Vagina (tissue), 2 donors: Measurements from ENCODE around the gene CTBP2.

Experiments used
- CTCF ChIP-seq, 3 experiments: fragments of 450-650 bp in 2 of 3; fragments of 200-600 bp in 1 of 3; sonication (generic) in 1 of 3; IDR thresholded peaks; one replicate each; pipeline ENCODE4 v1.5.1; 2017 to 2019; ENCODE audit warnings: antibody characterized with exemption in 3 of 3, mild to moderate bottlenecking in 2 of 3, moderate library complexity in 2 of 3
- POLR2A ChIP-seq, 2 donors: fragments of 450-650 bp; IDR thresholded peaks; one replicate each; pipeline ENCODE4 v1.6.1; 2017; ENCODE audit warnings: antibody characterized with exemption in 2 of 2, mild to moderate bottlenecking in 2 of 2, moderate library complexity in 2 of 2
- POLR2AphosphoS5 ChIP-seq, 2 donors: sonication (generic); formaldehyde crosslinking; IDR thresholded peaks; one replicate each; pipeline ENCODE4 v1.9.0; 2017; ENCODE audit warnings: antibody characterized with exemption in 2 of 2, mild to moderate bottlenecking in 2 of 2, low read depth in 1 of 2; ENCODE audit not compliant: insufficient read depth in 1 of 2

- TF ChIP-seq POLR2A (IDR thresholded peaks at IDR 0.05) = no peak
- no peak for TF ChIP-seq CTCF (IDR thresholded peaks at IDR 0.05)
- TF ChIP-seq POLR2AphosphoS5 (IDR thresholded peaks at IDR 0.05; ENCODE audit: insufficient read depth in 1 of 2, low read depth in 1 of 2) = no peak
These were observed 5.3 kb downstream of the CTBP2 start for GRCh38 chr10:125155101-125155500.
